Ovary (tissue), 10 donors: Measurements from ENCODE around the gene C19orf47. TPM values are rescaled to one million over a fixed set of nuclear protein-coding genes. Genes with fewer than 3 reads are reported as not detected.

ENCODE experiments used
- DNase-seq, 5 donors: peaks; one replicate each; pipeline ENCODE4 v3.0.0-alpha.2; 2019 to 2020
- H3K27ac ChIP-seq, 2 donors: fragments of 200-600 bp; one replicate each; pipeline versions ENCODE4 v1.5.1 to v1.8.0; 2019 to 2022
- H3K27me3 ChIP-seq: fragments of 200-600 bp; one replicate; pipeline ENCODE4 v1.8.0; 2022
- H3K36me3 ChIP-seq: fragments of 200-600 bp; sonication (generic); one replicate; pipeline ENCODE4 v1.5.1; 2019
- H3K4me1 ChIP-seq: one replicate; pipeline ENCODE4 v1.8.1; 2013; ENCODE audit warnings: mild to moderate bottlenecking, moderate library complexity; ENCODE audit not compliant: insufficient read depth
- H3K4me3 ChIP-seq: fragments of 200-600 bp; sonication (generic); one replicate; pipeline ENCODE4 v1.5.1; 2017
- H3K9me3 ChIP-seq, 2 donors: fragments of 200-600 bp in 1 of 2; sonication (generic) in 1 of 2; one replicate each; pipeline versions ENCODE4 v1.5.1 to v1.8.1; 2013 to 2019; ENCODE audit warnings: mild to moderate bottlenecking in 1 of 2, moderate library complexity in 1 of 2
- EP300 ChIP-seq: sonication (generic); formaldehyde crosslinking; IDR thresholded peaks from one replicate; pipeline ENCODE4 v1.6.1; 2017; ENCODE audit warnings: antibody characterized with exemption
- POLR2A ChIP-seq: fragments of 450-650 bp; IDR thresholded peaks from one replicate; pipeline ENCODE4 v1.6.1; 2017; ENCODE audit warnings: antibody characterized with exemption, mild to moderate bottlenecking, moderate library complexity
- WGBS, 3 donors: extraction: QIAGEN DNeasy Blood & Tissue Kit in 1 of 3; methylation state at CpG; one replicate each; pipeline versions ENCODE4 v1.1.5 to v1.1.7; 2013 to 2017; 5-methylcytosine and 5-hydroxymethylcytosine counted together
- intact Hi-C, 4 donors: fragments of 100-400 bp; cut with DNase I; formaldehyde crosslinking; loops; one replicate each; pipeline versions ENCODE4 v1.11.0 to v1.15.1; 2022 to 2023
- long read RNA-seq, 3 donors: library from polyadenylated mRNA in 2 of 3; unstranded in 2 of 3; transcript quantifications; one replicate each; pipeline ENCODE4 v2.0.0 and lab custom pipeline, GENCODE V29; 2021 to 2026
- polyA plus RNA-seq, 2 donors: library from polyadenylated mRNA; stranded (reverse); fragments of 200-250 nt in 1 of 2; fragments of 350-450 nt in 1 of 2; fragmentation: Illumina TruSeq in 1 of 2; extraction: RNeasy Lipid Tissue Mini Kit (QIAGEN cat#74804) in 1 of 2; gene quantifications; one replicate each; pipeline ENCODE4 v1.2.3, GENCODE V29; 2013 to 2014
- total RNA-seq, 7 donors: library from RNA; depleted of rRNA in 2 of 7; stranded (reverse); fragments of >200 nt in 2 of 7; fragmentation: NEBNext Ultra II Directional in 3 of 7; extraction: Animal tissue kit (Norgen Biotek cat#: 25700) in 3 of 7; gene quantifications; one replicate each; pipeline versions ENCODE4 v1.1.0 to v1.2.4, GENCODE V29; 2016 to 2023
- TF ChIP-seq, protein P1 (sequence below), 3 donors: fragments of 450-650 bp in 2 of 3; fragments of 200-600 bp in 1 of 3; IDR thresholded peaks; one replicate each; pipeline versions ENCODE4 v1.5.1 to v1.8.0; 2016 to 2022; ENCODE audit warnings: antibody characterized with exemption in 3 of 3, mild to moderate bottlenecking in 1 of 3
- donor health status: DM: no; HTN: no; CAD: no; lungs with moderate emphysema.
- donor health status: DM: no; HTN: no; CAD: no.
- donor health status: Bipolar disorder and iron deficiency.
- donor health status: DM: yes; HTN: yes; CAD: no.
- donor health status: DM: no; HTN: no; CAD: no.
- donor health status: DM: yes; HTN: yes; CAD: no.

The C19orf47 gene, protein sequence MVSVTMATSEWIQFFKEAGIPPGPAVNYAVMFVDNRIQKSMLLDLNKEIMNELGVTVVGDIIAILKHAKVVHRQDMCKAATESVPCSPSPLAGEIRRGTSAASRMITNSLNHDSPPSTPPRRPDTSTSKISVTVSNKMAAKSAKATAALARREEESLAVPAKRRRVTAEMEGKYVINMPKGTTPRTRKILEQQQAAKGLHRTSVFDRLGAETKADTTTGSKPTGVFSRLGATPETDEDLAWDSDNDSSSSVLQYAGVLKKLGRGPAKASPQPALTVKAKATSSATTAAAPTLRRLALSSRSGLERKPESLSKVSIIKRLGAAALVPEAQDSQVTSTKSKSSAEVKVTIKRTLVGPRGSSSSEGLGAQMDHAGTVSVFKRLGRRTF
- total RNA-seq (10 to 100 TPM in 5 of 7 donors, 1 to 10 TPM in 2; 7.7 to 15.8 (median 12.7) TPM), polyA plus RNA-seq (10 to 100 TPM in 1 of 2 donors, 1 to 10 TPM in 1; 3.5 to 12.2 TPM)
- long read RNA-seq, donor 1, partial matches to known transcripts: 1 of 2 reads
- long read RNA-seq, donor 1, other reads (novel, unspliced or antisense): 1 of 2 reads
- long read RNA-seq, donor 2, partial matches to known transcripts: 0 of 3 reads
- long read RNA-seq, donor 2, other reads (novel, unspliced or antisense): 0 of 3 reads
- long read RNA-seq, donor 3, partial matches to known transcripts: 4 of 8 reads
- long read RNA-seq, donor 3, other reads (novel, unspliced or antisense): 4 of 8 reads

DNA sequence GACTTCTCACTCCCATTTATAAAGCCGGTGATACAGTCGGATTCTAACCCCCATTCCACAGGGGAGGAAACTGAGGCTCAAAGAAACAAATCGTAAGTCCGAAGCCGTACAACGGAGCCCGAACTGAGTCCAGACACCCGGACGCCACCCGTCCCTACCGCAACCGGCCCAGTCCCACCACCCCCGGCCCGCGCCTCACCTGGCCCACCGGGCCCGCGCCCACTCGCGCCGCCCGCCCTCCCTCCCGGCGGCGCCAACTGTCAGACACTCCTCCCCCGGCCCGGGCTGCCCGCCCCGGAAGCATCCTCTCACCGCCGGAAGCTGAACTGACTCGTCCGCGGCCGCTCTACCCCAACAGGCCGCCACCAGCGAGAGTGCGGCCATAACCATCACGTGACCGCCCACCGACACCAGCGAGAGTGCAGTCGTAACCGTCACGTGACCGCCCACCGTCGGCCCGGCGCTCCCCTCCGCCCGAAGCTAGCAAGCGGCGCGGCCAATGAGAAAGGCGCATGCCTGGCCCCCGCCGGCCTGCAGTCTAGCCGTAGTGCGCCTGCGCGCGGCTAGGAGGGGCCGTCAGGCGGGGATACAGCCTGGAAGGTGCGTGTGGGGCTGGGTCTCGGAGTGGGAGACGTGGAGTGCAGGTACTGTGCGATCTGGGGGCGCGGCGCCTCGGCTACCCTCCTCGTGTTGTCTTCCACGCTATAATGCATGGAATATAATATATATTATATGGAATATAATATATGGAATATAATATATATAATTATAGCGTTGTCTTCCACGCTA, at the start of gene C19orf47, which contains the start of gene PLD3:
Gene C19orf47 (minus strand): TSS at position 273 of the 789 bp plus-strand sequence. CDS start 6,540 bp downstream, outside the sequence.
Gene PLD3 (plus strand): TSS at position 571 of the 789 bp plus-strand sequence. CDS start 17,789 bp downstream, outside the sequence.
- Histone ChIP-seq H3K27ac (peak within 1 kb of the TSS; percentile 28 to 51), H3K36me3 (no peaks in the 10 kb centered on the region), H3K4me3 (peak within 1 kb of the TSS; percentile 94), H3K9me3 (no peaks in the 10 kb centered on the region), H3K4me1 (peaks cover 7% of the 10 kb centered on the region), H3K27me3 (no peaks in the 10 kb centered on the region)
- intact Hi-C loops: no loop called here
- peak; percentile 98 to 99 (median 99) for DNase-seq
- 0 to 1% (median 0%) methylated on average over 41 to 77 of the region's 77 CpGs for WGBS, 3 donors
- TF ChIP-seq POLR2A: peak; percentile 86
- TF ChIP-seq, protein P1, sequence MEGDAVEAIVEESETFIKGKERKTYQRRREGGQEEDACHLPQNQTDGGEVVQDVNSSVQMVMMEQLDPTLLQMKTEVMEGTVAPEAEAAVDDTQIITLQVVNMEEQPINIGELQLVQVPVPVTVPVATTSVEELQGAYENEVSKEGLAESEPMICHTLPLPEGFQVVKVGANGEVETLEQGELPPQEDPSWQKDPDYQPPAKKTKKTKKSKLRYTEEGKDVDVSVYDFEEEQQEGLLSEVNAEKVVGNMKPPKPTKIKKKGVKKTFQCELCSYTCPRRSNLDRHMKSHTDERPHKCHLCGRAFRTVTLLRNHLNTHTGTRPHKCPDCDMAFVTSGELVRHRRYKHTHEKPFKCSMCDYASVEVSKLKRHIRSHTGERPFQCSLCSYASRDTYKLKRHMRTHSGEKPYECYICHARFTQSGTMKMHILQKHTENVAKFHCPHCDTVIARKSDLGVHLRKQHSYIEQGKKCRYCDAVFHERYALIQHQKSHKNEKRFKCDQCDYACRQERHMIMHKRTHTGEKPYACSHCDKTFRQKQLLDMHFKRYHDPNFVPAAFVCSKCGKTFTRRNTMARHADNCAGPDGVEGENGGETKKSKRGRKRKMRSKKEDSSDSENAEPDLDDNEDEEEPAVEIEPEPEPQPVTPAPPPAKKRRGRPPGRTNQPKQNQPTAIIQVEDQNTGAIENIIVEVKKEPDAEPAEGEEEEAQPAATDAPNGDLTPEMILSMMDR (IDR thresholded peaks at IDR 0.05): no peak
- no peak for TF ChIP-seq EP300

DNA sequence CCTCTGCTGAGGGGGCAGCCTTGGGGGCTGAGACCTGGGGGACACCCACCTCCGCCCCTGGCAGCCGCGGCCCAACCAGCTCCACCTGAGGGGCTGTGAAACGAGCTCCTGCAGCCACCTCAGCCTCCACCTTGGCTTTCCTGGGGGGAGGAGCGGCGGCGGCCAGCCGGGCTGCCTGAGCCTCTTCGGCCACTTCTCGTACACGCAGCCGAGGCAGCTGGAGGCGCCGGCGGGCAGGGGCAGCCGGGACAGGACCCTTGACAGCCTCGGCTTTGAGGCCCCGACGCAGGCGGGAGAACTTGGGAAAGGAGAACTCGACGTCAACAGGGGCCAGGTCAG, 49.3 kb upstream of the C19orf47 start:
- TF ChIP-seq POLR2A (no peak), EP300 (no peak)
- TF ChIP-seq, protein P1 (IDR thresholded peaks at IDR 0.05): no peak
- H3K27ac ChIP-seq: no peak overlapping the region
- no peak overlapping the region for H3K4me3 ChIP-seq
- intact Hi-C loops: no loop called here
- DNase-seq: peak in 1 of 5 donors; percentile 31
- H3K9me3 ChIP-seq: no peaks in the 10 kb centered on the region
- H3K36me3 ChIP-seq: no peaks in the 10 kb centered on the region
- WGBS, 3 donors: 91 to 93% (median 91%) methylated on average over 20 to 22 of the region's 22 CpGs
- H3K4me1 ChIP-seq: peaks cover 7% of the 10 kb centered on the region
- no peaks in the 10 kb centered on the region for H3K27me3 ChIP-seq

DNA sequence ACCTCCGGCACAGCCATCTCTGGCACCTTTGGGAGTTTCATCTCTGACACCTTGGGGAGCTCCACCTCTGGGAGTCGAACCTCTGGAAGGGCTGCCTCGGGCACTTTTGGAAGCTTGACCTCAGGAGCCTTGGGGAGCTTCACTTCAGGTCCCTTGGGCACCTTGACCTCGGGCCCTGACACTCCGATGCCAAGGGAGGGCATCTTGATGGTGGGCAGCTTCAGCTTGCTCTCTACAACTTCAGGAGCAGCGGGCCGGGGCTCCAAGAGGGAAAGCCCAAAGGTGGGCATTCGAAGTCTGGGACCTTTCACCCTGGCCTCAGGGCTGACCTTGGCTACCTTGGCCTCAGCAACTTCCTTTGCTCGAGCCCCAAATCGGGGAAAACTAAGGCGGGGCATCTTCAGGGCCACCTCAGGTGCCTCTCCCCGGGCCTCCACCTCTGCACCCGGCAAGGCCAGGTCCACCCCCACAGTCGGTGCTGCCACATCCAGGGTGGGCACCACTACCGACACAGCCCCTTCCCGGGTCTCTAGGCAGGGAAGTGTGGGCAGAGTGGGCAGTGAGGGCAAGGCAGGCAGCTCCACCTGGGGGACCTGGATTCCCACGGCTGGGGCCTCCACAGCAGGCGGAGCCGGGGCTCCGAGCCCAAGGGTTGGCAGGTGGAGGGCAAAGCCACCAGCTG, 48.8 kb upstream of the C19orf47 start:
- Histone ChIP-seq H3K27ac (no peak overlapping the region), H3K36me3 (no peaks in the 10 kb centered on the region), H3K4me1 (peaks cover 7% of the 10 kb centered on the region), H3K9me3 (no peaks in the 10 kb centered on the region), H3K4me3 (no peak overlapping the region), H3K27me3 (no peaks in the 10 kb centered on the region)
- WGBS, 3 donors: 88 to 95% (median 90%) methylated on average over 15 to 20 of the region's 20 CpGs
- intact Hi-C loops: no loop called here
- TF ChIP-seq, protein P1 (IDR thresholded peaks at IDR 0.05): no peak
- TF ChIP-seq POLR2A (no peak), EP300 (no peak)
- DNase-seq: no peak

DNA sequence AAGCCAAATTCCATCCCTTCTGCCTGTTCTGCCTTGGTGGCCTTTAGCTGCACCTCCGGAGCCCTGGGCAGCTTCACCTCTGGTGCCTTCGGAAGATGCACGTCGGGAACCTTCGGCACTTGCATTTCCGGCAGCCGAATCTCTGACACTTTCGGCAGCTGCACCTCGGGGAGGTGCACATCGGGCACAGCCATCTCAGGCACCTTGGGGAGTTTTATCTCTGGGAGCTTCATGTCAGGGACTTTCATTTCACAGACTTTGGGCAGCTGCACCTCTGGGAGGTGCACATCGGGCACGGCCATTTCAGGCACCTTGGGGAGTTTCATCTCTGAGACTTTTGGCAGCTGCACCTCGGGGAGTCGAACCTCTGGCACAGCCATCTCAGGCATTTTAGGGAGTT, 47.8 kb upstream of the C19orf47 start:
- H3K36me3 ChIP-seq: no peaks in the 10 kb centered on the region
- H3K9me3 ChIP-seq: no peaks in the 10 kb centered on the region
- H3K4me1 ChIP-seq: peaks cover 7% of the 10 kb centered on the region
- no peak for DNase-seq
- no peak overlapping the region for H3K4me3 ChIP-seq
- intact Hi-C loops: no loop called here
- H3K27ac ChIP-seq: no peak overlapping the region
- TF ChIP-seq EP300: no peak
- no peak for TF ChIP-seq POLR2A
- TF ChIP-seq, protein P1 (IDR thresholded peaks at IDR 0.05): no peak
- 83 to 84% (median 83%) methylated on average over 14 of the region's 14 CpGs for WGBS, 3 donors
- H3K27me3 ChIP-seq: no peaks in the 10 kb centered on the region
